BE2C (cell line): ENCODE results near the gene YWHAG.

Experiments used
- DNase-seq: peaks from one replicate; pipeline ENCODE4 v3.0.0-alpha.2; 2020
- H3K27me3 ChIP-seq: fragments of 250-450 bp; sonication (Bioruptor Pico); 2 replicates; pipeline ENCODE4 v1.5.1; 2020; ENCODE audit warnings: mild to moderate bottlenecking
- H3K36me3 ChIP-seq: fragments of 250-450 bp; sonication (Bioruptor Pico); 2 replicates; pipeline ENCODE4 v1.5.1; 2020; ENCODE audit warnings: mild to moderate bottlenecking
- H3K4me1 ChIP-seq: fragments of 250-450 bp; sonication (Bioruptor Pico); 2 replicates; pipeline ENCODE4 v1.5.1; 2020
- H3K4me3 ChIP-seq: 2 replicates; pipeline ENCODE4 v1.5.1; 2011; ENCODE audit warnings: low read depth, low read length
- H3K9me3 ChIP-seq: fragments of 250-450 bp; sonication (Bioruptor Pico); 2 replicates; pipeline ENCODE4 v1.5.1; 2020
- TF ChIP-seq, protein P1 (sequence below): IDR thresholded peaks from 2 replicates; pipeline ENCODE4 v1.5.1; 2012; ENCODE audit warnings: mild to moderate bottlenecking, low read depth, low read length

YWHAG gene

DNA sequence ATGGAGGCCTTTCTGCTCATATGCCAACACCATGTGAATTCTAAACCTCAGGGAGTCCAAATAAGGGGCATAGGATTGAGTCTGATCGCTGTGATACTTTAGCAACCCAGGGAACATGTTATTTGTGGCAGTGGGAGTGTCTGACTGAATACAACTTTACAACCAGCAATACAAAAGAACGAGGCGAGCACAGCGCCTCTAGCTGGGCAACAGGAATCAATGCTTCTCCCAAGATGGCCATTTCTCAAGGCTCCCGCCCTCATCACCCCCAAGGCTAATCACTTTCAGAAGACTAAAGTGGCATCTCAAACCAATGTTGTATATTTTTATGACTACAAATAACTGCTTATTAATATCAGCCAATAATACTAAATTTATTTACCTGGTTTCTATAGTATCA is 28.1 kb downstream of the YWHAG start:
- no peaks in the 10 kb centered on the region for H3K9me3 ChIP-seq

DNA sequence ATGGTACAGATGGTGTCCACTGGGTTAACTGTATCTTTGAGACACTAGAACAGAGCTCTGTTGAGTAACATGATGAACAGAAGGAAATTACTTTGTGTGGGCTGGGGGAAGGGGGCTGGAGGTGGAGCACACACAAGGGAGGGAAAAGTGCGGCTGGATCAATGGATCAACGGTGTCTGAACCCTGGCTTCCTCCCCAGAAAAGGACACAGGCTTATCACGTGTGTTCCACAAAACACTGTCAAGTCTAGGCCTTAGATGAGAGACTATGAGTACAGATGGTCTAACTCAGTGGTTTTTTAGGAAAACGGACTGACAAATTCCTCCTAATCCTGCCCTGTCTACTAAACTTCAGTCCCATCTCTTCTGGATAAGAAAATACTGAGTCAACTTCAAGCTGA is 28.5 kb downstream of the YWHAG start:
- no peak for DNase-seq
- TF ChIP-seq, protein P1, sequence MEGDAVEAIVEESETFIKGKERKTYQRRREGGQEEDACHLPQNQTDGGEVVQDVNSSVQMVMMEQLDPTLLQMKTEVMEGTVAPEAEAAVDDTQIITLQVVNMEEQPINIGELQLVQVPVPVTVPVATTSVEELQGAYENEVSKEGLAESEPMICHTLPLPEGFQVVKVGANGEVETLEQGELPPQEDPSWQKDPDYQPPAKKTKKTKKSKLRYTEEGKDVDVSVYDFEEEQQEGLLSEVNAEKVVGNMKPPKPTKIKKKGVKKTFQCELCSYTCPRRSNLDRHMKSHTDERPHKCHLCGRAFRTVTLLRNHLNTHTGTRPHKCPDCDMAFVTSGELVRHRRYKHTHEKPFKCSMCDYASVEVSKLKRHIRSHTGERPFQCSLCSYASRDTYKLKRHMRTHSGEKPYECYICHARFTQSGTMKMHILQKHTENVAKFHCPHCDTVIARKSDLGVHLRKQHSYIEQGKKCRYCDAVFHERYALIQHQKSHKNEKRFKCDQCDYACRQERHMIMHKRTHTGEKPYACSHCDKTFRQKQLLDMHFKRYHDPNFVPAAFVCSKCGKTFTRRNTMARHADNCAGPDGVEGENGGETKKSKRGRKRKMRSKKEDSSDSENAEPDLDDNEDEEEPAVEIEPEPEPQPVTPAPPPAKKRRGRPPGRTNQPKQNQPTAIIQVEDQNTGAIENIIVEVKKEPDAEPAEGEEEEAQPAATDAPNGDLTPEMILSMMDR, result no peak
- peaks cover 76% of the 10 kb centered on the region for H3K36me3 ChIP-seq

More for the DNA sequence above, 28.1 kb downstream of the YWHAG start:
- Histone ChIP-seq H3K4me3 (no peak overlapping the region), H3K27me3 (no peaks in the 10 kb centered on the region), H3K36me3 (peaks cover 74% of the 10 kb centered on the region), H3K4me1 (no peaks in the 10 kb centered on the region; the same call in 1 of the 2 replicates)
- no peak for DNase-seq
- TF ChIP-seq, protein P1, result peak; percentile 15; the same call in 1 of the 2 replicates

GRCh38 chr7:76329479-76329878 is 29.3 kb downstream of the YWHAG start:
- Histone ChIP-seq H3K27me3 (no peaks in the 10 kb centered on the region), H3K4me3 (no peak overlapping the region), H3K9me3 (no peaks in the 10 kb centered on the region), H3K4me1 (no peaks in the 10 kb centered on the region; the same call in 1 of the 2 replicates), H3K36me3 (peaks cover 76% of the 10 kb centered on the region)
- DNase-seq, result no peak
- TF ChIP-seq, protein P1, result no peak

More for the DNA sequence above, 28.5 kb downstream of the YWHAG start:
- H3K4me1 ChIP-seq, result no peaks in the 10 kb centered on the region; the same call in 1 of the 2 replicates
- H3K4me3 ChIP-seq, result no peak overlapping the region
- no peaks in the 10 kb centered on the region for H3K9me3 ChIP-seq
- no peaks in the 10 kb centered on the region for H3K27me3 ChIP-seq

GRCh38 chr7:76328389-76328788 is 30.4 kb downstream of the YWHAG start:
- no peaks in the 10 kb centered on the region for H3K27me3 ChIP-seq
- no peaks in the 10 kb centered on the region; the same call in 1 of the 2 replicates for H3K4me1 ChIP-seq
- H3K9me3 ChIP-seq, result no peaks in the 10 kb centered on the region
- H3K36me3 ChIP-seq, result peaks cover 81% of the 10 kb centered on the region
- DNase-seq, result no peak
- TF ChIP-seq, protein P1, result no peak
- H3K4me3 ChIP-seq, result no peak overlapping the region

DNA sequence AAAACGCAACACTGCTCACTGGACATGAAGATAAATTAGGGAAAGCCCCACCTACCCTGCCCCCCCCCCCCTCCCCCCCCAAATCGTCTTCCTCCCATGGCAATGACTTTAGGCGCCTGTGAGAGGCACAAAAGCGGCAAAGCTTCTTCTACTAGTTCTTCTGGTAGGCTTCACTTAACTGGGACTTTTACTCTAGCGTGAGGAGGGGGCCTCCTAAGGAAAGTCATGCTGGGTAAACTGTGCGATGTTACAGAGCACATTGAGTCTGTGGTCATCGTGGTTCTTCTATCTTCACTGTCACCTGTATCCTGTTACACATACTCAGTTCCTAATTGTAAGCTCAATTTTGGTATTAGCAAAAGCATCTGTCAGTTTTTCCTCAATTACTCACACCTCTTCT is 31.2 kb downstream of the YWHAG start:
- H3K36me3 ChIP-seq, result peaks cover 82% of the 10 kb centered on the region

GRCh38 chr7:76326646-76327233 is 32.1 kb downstream of the YWHAG start:
- DNase-seq, result no peak
- no peaks in the 10 kb centered on the region for H3K4me1 ChIP-seq

More for the DNA sequence above, 31.2 kb downstream of the YWHAG start:
- no peak overlapping the region for H3K4me3 ChIP-seq
- H3K27me3 ChIP-seq, result no peaks in the 10 kb centered on the region
- TF ChIP-seq, protein P1, result no peak
- H3K9me3 ChIP-seq, result no peaks in the 10 kb centered on the region
- H3K4me1 ChIP-seq, result no peaks in the 10 kb centered on the region
- DNase-seq, result no peak

More at GRCh38 chr7:76326646-76327233, 32.1 kb downstream of the YWHAG start:
- Histone ChIP-seq H3K27me3 (no peaks in the 10 kb centered on the region), H3K9me3 (no peaks in the 10 kb centered on the region), H3K36me3 (peaks cover 78% of the 10 kb centered on the region), H3K4me3 (no peak overlapping the region)
- TF ChIP-seq, protein P1, result no peak
